Measurements from ENCODE around the gene GALNT18.

GALNT18 gene

GRCh38 chr11:11628651-11629050 is 6.8 kb upstream of the GALNT18 start:
- H3K4me3 ChIP-seq (ENCODE audit: insufficient read depth, low read length, poor library complexity, severe bottlenecking), result no peak overlapping the region
- no peaks in the 10 kb centered on the region for H3F3A ChIP-seq (ENCODE audit: insufficient read depth)
- no peak overlapping the region for H3K4me2 ChIP-seq (ENCODE audit: low read depth, low read length, poor library complexity, severe bottlenecking)
- no peaks in the 10 kb centered on the region for H3K9me2 ChIP-seq (replicated peaks; ENCODE audit: insufficient read depth, low read length)
- TF ChIP-seq EZH2phosphoT487 (conservative IDR thresholded peaks at IDR 0.05; ENCODE audit: low read length), result no peak
- TF ChIP-seq, protein P1, sequence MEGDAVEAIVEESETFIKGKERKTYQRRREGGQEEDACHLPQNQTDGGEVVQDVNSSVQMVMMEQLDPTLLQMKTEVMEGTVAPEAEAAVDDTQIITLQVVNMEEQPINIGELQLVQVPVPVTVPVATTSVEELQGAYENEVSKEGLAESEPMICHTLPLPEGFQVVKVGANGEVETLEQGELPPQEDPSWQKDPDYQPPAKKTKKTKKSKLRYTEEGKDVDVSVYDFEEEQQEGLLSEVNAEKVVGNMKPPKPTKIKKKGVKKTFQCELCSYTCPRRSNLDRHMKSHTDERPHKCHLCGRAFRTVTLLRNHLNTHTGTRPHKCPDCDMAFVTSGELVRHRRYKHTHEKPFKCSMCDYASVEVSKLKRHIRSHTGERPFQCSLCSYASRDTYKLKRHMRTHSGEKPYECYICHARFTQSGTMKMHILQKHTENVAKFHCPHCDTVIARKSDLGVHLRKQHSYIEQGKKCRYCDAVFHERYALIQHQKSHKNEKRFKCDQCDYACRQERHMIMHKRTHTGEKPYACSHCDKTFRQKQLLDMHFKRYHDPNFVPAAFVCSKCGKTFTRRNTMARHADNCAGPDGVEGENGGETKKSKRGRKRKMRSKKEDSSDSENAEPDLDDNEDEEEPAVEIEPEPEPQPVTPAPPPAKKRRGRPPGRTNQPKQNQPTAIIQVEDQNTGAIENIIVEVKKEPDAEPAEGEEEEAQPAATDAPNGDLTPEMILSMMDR (IDR thresholded peaks at IDR 0.05; ENCODE audit: insufficient read depth, low read length, poor library complexity, severe bottlenecking), result no peak
- H3K79me2 ChIP-seq (ENCODE audit: insufficient read depth, low read length), result no peaks in the 10 kb centered on the region
- no peak overlapping the region for H3K9ac ChIP-seq (ENCODE audit: low read length)
- H3K36me3 ChIP-seq (ENCODE audit: low read length), result no peaks in the 10 kb centered on the region
- 0 out of 2 replicates have a peak, but pooled peaks cover 5% of the 10 kb centered on the region for H3K27me3 ChIP-seq (ENCODE audit: low read length)
- no peak overlapping the region for H3K27ac ChIP-seq (ENCODE audit: low read depth, low read length)
- no peak overlapping the region for H2AFZ ChIP-seq (ENCODE audit: low read depth, low read length, severe bottlenecking)
- no peaks in the 10 kb centered on the region for H3K9me3 ChIP-seq (ENCODE audit: insufficient read depth, low read length)
- no peaks in the 10 kb centered on the region for H4K20me1 ChIP-seq (ENCODE audit: low read depth, low read length)

DNA sequence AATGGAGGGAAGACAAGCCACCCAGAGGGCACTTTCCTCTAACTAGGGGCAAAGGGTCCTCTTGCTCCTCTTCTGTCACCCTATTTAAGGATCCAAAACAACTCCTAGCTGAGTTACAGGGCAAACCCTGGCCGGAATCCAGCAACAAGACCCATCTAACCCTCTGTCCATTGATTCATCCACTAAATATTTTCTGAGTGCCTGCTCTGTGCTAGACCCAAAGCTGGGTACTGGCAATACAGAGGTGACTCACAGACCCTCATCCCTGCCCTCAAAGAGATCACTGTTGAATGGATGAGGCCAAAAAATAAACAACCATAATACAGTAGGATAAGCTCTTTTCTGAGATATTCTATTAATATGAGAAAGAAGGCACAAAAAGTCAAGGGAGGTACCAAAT is 4.3 kb upstream of the GALNT18 start:
- Histone ChIP-seq H3K9ac (ENCODE audit: low read length) (no peak overlapping the region), H3K36me3 (ENCODE audit: low read length) (no peaks in the 10 kb centered on the region), H3F3A (ENCODE audit: insufficient read depth) (no peaks in the 10 kb centered on the region), H3K4me2 (ENCODE audit: low read depth, low read length, poor library complexity, severe bottlenecking) (no peak overlapping the region), H4K20me1 (ENCODE audit: low read depth, low read length) (no peaks in the 10 kb centered on the region), H2AFZ (ENCODE audit: low read depth, low read length, severe bottlenecking) (no peak overlapping the region), H3K27ac (ENCODE audit: low read depth, low read length) (no peak overlapping the region), H3K9me3 (ENCODE audit: insufficient read depth, low read length) (no peaks in the 10 kb centered on the region), H3K79me2 (ENCODE audit: insufficient read depth, low read length) (no peaks in the 10 kb centered on the region), H3K9me2 (replicated peaks; ENCODE audit: insufficient read depth, low read length) (no peaks in the 10 kb centered on the region), H3K4me3 (ENCODE audit: insufficient read depth, low read length, poor library complexity, severe bottlenecking) (no peak overlapping the region), H3K27me3 (ENCODE audit: low read length) (0 out of 2 replicates have a peak, but pooled peaks cover 5% of the 10 kb centered on the region)
- no peak for TF ChIP-seq EZH2phosphoT487 (conservative IDR thresholded peaks at IDR 0.05; ENCODE audit: low read length)
- TF ChIP-seq, protein P1 (IDR thresholded peaks at IDR 0.05; ENCODE audit: insufficient read depth, low read length, poor library complexity, severe bottlenecking), result no peak

DNA sequence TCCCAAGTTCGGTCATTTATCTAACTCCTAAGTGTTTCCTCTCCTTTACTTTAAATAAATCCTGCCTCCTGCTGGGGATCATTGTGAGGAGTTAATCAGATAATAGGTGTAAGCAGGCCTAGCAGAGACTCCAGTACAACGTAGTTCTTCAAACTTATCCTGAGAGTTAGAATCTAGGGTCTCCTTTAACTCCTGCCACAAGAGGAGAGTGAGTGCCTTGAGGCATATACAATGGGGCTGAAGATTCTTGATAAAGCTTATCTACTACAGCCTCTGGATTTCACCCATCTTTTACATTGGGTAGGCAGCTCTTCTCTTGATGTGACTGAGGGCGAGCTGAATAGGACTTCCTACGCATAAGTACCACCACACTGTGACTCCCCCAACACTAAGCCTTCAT is 3.1 kb upstream of the GALNT18 start:
- Histone ChIP-seq H3K27ac (ENCODE audit: low read depth, low read length) (no peak overlapping the region), H3K4me2 (ENCODE audit: low read depth, low read length, poor library complexity, severe bottlenecking) (no peak overlapping the region), H2AFZ (ENCODE audit: low read depth, low read length, severe bottlenecking) (no peak overlapping the region), H4K20me1 (ENCODE audit: low read depth, low read length) (no peaks in the 10 kb centered on the region), H3K79me2 (ENCODE audit: insufficient read depth, low read length) (no peaks in the 10 kb centered on the region), H3K9ac (ENCODE audit: low read length) (no peak overlapping the region), H3K27me3 (ENCODE audit: low read length) (no peaks in the 10 kb centered on the region), H3K9me3 (ENCODE audit: insufficient read depth, low read length) (no peaks in the 10 kb centered on the region), H3F3A (ENCODE audit: insufficient read depth) (no peaks in the 10 kb centered on the region), H3K36me3 (ENCODE audit: low read length) (no peaks in the 10 kb centered on the region), H3K4me3 (ENCODE audit: insufficient read depth, low read length, poor library complexity, severe bottlenecking) (no peak overlapping the region), H3K9me2 (replicated peaks; ENCODE audit: insufficient read depth, low read length) (no peaks in the 10 kb centered on the region)
- no peak for TF ChIP-seq EZH2phosphoT487 (conservative IDR thresholded peaks at IDR 0.05; ENCODE audit: low read length)
- TF ChIP-seq, protein P1 (IDR thresholded peaks at IDR 0.05; ENCODE audit: insufficient read depth, low read length, poor library complexity, severe bottlenecking), result no peak

Measured in SU-DHL-6 (cell line).